ENCODE results near the gene MFAP2.

MFAP2 gene

GRCh38 chr1:17005365-17005740 is 24.9 kb upstream of the MFAP2 start:
- Mint-ChIP-seq H3K9me3 (no peaks in the 10 kb centered on the region), H3K27ac (no peak overlapping the region), H3K27me3 (ENCODE audit: low read depth, poor library complexity) (no peaks in the 10 kb centered on the region), H3K4me1 (peaks cover 6% of the 10 kb centered on the region), H3K4me3 (no peak overlapping the region), H3K36me3 (ENCODE audit: low read depth) (no peaks in the 10 kb centered on the region)
- TF ChIP-seq, protein P1, sequence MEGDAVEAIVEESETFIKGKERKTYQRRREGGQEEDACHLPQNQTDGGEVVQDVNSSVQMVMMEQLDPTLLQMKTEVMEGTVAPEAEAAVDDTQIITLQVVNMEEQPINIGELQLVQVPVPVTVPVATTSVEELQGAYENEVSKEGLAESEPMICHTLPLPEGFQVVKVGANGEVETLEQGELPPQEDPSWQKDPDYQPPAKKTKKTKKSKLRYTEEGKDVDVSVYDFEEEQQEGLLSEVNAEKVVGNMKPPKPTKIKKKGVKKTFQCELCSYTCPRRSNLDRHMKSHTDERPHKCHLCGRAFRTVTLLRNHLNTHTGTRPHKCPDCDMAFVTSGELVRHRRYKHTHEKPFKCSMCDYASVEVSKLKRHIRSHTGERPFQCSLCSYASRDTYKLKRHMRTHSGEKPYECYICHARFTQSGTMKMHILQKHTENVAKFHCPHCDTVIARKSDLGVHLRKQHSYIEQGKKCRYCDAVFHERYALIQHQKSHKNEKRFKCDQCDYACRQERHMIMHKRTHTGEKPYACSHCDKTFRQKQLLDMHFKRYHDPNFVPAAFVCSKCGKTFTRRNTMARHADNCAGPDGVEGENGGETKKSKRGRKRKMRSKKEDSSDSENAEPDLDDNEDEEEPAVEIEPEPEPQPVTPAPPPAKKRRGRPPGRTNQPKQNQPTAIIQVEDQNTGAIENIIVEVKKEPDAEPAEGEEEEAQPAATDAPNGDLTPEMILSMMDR (IDR thresholded peaks at IDR 0.05) = no peak
- no peak for DNase-seq

DNA sequence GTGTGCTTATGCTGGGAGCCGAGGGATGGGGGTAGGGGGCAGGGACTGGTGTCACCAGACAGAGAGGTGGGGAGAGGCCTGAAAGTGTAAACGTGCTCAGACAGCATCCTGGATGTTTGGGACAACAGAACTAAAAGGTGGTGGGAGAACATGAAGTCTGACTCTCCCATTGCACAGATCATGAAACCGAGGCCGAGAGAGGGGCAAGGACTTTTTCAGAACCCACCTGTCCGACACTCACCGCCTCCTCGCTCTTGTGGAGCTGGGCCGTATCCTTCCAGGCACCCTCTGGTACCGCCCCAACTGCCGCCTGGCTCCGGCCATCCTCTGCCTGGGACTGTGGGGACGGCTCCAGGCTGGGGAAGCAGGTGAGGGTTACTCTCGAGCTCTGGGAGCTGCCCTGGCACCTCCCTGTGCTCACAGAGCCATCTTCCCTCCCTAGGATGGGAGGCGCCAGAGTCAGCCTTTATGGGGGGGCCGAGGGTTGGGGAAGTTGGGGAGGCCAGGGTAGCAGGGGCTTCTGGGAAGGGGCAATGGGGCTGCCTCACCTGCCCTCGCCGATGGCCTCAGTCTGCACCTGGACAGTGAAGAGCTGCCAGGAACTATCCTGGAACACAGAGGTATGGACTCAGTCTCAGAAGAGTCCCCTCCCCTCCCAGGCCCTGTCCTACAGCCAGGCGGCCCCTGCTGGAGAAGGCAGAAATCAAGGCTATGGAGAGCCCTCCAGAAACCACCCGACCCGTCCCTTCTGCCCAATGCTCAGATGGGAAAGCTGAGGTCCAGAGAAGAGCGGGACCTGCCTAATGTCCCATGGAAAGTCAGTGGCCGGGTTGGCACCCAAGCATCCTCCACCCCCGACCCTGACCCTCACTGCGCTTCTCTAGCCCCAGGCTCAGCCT is 24.3 kb upstream of the MFAP2 start:
- Mint-ChIP-seq H3K36me3 (ENCODE audit: low read depth) (peaks cover under 1% of the 10 kb centered on the region), H3K27me3 (ENCODE audit: low read depth, poor library complexity) (peaks cover 2% of the 10 kb centered on the region), H3K4me3 (no peak overlapping the region), H3K27ac (no peak overlapping the region), H3K4me1 (peaks cover 4% of the 10 kb centered on the region), H3K9me3 (no peaks in the 10 kb centered on the region)
- DNase-seq = no peak
- TF ChIP-seq, protein P1 (IDR thresholded peaks at IDR 0.05) = no peak

DNA sequence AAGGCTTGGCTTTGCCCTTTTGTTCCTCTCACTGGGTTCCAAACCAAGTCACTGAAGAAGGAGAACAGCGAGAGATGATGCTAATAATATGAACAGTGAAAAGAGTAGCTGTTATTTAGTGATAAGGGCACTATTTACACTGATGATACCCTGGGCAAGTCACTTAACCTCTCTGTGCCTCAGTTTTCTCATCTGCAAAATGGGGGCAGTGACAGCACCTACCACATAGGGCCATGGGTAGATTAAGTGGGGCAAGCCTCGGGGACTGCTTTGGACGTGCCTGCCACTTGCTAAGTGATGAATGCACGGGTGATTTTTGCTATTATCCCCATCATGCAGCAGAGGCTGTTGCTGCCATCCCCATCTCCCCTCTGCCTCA is 22.1 kb upstream of the MFAP2 start:
- Mint-ChIP-seq H3K27ac (no peak overlapping the region), H3K27me3 (ENCODE audit: low read depth, poor library complexity) (peaks cover 5% of the 10 kb centered on the region), H3K36me3 (ENCODE audit: low read depth) (peaks cover 12% of the 10 kb centered on the region), H3K9me3 (no peaks in the 10 kb centered on the region), H3K4me1 (no peaks in the 10 kb centered on the region), H3K4me3 (no peak overlapping the region)
- TF ChIP-seq, protein P1 (IDR thresholded peaks at IDR 0.05) = no peak
- no peak for DNase-seq

- H3K27me3 Mint-ChIP-seq (ENCODE audit: low read depth, poor library complexity) = peaks cover 5% of the 10 kb centered on the region
- no peaks in the 10 kb centered on the region for H3K9me3 Mint-ChIP-seq
- DNase-seq = no peak
- no peak overlapping the region for H3K4me3 Mint-ChIP-seq
- TF ChIP-seq, protein P1 (IDR thresholded peaks at IDR 0.05) = no peak
- no peaks in the 10 kb centered on the region for H3K4me1 Mint-ChIP-seq
- no peak overlapping the region for H3K27ac Mint-ChIP-seq
- H3K36me3 Mint-ChIP-seq (ENCODE audit: low read depth) = peaks cover 12% of the 10 kb centered on the region
These were observed 21.5 kb upstream of the MFAP2 start for GRCh38 chr1:17001760-17002523.

DNA sequence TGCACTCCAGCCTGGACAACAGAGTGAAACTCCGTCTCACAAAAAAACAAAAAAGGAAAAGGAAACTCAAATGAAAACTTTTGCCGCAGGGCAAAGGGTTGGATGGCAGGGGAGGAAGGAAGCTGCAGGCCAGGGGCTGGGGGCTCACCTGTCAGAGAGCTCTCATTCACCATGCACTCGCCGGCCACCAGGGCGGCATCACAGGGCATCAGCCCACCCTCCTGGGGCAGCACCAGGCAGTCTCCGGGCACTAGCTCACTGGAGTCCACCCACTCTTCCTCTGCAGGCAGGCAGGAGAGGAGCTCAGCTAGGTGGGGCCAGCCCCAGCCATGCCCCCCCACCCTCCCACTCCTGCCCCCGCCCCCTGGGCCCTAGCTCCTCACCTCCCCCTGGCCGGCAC is 19.4 kb upstream of the MFAP2 start:
- H3K4me3 Mint-ChIP-seq = no peak overlapping the region
- no peak for DNase-seq
- H3K27me3 Mint-ChIP-seq (ENCODE audit: low read depth, poor library complexity) = peaks cover 5% of the 10 kb centered on the region
- TF ChIP-seq, protein P1 (IDR thresholded peaks at IDR 0.05) = no peak
- H3K27ac Mint-ChIP-seq = no peak overlapping the region
- H3K4me1 Mint-ChIP-seq = no peaks in the 10 kb centered on the region
- H3K9me3 Mint-ChIP-seq = no peaks in the 10 kb centered on the region
- peaks cover 12% of the 10 kb centered on the region for H3K36me3 Mint-ChIP-seq (ENCODE audit: low read depth)

Measured in nephron progenitor cell (in vitro differentiated cells).